ENCODE results near the gene PTCH2.
"Not testable (repeated sequence)": the region's sequence is repeated elsewhere in the genome, so short reads cannot be mapped to it uniquely, and the experiment has no call there.

Gene PTCH2

DNA sequence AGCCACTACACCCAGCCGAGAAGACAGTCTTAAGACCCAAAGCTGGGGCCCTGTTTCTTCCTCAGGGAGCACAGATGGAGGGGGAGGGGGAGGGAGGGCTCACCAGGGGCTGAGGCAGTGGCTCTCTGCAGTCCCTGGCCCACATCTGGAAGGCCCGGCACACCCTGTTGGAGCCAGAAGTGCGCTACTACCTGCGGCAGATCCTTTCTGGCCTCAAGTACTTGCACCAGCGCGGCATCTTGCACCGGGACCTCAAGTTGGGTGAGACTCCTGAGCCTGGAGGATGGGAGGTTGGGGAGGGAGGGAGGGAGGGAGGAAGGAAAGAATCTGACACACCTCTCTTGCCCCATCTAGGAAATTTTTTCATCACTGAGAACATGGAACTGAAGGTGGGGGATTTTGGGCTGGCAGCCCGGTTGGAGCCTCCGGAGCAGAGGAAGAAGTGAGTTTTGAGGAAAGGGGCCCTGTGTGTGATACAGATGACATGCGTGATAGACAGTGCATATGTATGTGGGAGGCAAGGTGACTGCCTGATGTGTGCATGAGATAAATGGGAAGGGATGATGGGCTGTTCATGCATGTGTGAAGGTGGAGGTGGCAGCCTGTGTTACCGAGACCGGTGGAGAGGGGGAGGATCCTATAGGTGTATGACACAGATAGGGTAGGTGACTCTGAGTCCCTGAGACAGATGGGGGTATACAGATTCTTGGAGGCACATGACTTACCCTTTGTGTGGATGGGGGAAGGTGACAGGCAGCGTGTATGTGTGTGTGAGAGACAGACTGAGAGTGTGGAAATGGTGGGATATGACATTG lies 41.4 kb downstream of the PTCH2 start:
- peak; percentile 41 to 59 for DNase-seq

DNA sequence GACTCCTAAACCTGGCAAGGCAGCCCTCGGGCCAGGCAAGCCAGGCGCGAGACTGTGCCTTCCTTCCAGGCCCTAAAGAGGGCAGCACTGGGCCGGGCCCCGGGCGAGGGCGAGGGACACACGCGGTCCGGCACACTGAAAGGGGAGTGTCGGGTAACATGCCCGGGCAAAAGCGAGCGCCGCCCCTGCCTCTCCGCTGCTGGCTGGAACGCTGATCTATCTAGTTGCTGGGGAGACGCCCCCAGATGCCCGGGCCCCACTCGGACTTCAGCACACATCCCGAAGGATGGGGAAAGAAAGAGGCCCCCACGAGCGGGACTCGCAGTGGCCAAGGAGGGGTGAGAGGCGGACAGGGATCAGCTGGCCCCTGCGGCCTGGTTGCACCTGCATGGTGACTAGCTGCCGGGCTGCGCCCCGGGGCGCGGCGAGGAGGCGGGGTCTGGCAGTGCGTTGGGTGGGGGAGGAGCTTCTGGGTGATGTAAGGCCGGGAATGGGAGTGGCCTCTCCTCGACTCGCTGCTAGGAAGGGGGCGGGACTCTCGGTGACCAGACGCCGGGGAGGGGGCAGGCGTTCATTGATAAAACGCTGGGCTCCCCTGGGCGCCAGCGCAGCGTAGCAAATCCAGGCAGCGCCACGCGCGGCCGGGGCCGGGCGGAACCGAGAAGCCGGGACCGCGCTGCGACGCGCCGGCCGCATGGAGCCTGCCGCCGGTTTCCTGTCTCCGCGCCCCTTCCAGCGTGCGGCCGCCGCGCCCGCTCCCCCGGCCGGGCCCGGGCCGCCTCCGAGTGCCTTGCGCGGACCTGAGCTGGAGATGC lies 43.1 kb downstream of the PTCH2 start, which contains the start of gene PLK3:
Gene PLK3, plus strand, starts transcription at position 608 of the 815 bp plus-strand sequence. Its CDS starts 87 bp downstream, at position 695.
- peak; percentile 99 for DNase-seq

DNA sequence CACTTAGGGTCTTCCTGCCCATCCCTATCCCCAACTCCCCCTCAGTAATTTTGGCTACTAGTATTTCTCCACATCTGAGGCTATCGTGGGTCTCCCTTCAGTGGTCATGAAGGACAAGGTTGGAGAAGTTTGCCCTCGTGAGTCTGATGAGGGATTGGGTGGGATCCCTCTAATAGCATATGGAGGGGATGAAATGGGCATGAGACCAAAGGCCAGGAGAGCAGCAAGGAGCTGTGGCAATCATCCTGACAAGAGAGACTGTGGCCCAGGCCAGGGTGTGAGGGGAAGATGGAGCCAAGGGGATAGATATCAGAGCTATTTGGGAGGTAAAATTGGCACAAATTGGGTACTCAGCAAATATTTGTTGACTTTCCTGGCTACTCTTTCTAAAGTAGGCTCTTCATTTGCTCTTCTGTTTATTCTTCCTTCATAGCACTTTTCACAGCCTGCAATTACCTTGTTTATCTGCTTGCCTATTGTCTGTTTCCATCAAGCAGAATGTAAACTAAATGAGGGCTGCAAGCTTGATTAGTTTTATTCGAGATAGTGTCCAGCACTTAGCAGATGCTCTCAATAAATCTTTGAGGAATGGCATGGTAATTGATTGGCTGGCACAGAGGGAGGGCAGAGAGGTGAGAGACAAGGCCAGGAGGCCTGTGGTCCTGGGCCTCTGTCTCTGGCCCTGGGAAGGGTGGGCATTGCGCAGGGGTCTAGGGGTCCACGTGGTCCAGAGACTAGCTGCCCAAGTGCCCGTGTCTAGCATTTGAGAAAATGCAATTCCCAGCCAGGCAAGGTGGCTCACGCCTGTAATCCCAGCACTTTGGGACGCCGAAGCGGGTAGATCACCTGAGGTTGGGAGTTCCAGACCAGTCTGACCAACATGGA lies 44.3 kb downstream of the PTCH2 start:
- DNase-seq, result no peak

DNA sequence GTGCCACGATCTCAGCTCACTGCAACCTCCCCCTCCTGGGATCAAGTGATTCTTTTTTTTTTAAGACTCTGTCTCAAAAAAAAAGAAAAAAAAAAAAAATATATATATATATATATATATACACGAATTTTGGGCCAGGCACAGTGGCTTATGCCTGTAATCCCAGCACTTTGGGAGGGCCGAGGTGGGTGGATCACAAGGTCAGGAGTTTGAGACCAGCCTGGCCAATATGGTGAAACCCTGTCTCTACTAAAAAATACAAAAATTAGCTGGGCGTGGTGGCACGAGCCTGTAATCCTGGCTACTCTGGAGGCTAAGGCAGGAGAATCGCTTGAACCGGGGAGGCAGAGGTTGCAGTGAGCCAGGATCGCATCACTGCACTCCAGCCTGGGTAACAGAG lies 45.2 kb downstream of the PTCH2 start:
- DNase-seq, result not testable (repeated sequence)

- no peak for DNase-seq
These were observed 50.1 kb downstream of the PTCH2 start for GRCh38 chr1:44792736-44793502.

- no peak for DNase-seq
These were observed 51.9 kb downstream of the PTCH2 start for GRCh38 chr1:44790968-44791801.

- no peak for DNase-seq
These were observed 54.8 kb downstream of the PTCH2 start, which contains the start of gene BEST4 for GRCh38 chr1:44788120-44788860. BEST4 (minus strand) TSS chr1:44788170; CDS start chr1:44787705, 465 bp downstream.

GRCh38 chr1:44787506-44787905 lies 55.5 kb downstream of the PTCH2 start:
- DNase-seq, result no peak

GRCh38 chr1:44786841-44787426 lies 56.1 kb downstream of the PTCH2 start:
- no peak for DNase-seq

GRCh38 chr1:44786138-44786840 lies 56.8 kb downstream of the PTCH2 start:
- DNase-seq, result peak; percentile 73 to 79

GRCh38 chr1:44785501-44786137 lies 57.4 kb downstream of the PTCH2 start:
- no peak for DNase-seq

GRCh38 chr1:44785029-44785380 lies 58.0 kb downstream of the PTCH2 start:
- no peak for DNase-seq

GRCh38 chr1:44784094-44785028 lies 58.7 kb downstream of the PTCH2 start:
- DNase-seq, result peak; percentile 11 to 43

DNA sequence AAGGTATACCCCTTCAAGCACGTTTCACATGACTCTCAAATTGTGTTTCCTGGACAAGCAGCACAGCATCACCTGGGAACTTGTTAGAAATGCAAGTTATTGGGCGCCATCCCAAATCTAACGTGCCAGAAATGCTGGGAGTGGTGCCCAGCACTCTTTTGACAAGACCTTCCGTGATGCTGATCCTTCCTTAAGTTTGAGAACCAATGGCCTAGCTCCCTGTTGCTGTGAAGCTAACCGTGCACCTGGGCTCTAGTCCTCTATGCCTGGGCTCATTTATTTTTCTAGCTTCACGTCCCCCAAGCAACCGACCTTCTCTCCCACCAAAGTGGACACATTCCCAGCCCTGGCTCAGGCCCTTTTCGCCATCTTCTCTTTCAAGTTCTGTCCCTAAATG lies 59.4 kb downstream of the PTCH2 start:
- no peak for DNase-seq

- DNase-seq, result no peak
These were observed 62.4 kb downstream of the PTCH2 start for GRCh38 chr1:44780583-44781121.

GRCh38 chr1:44778705-44779576 lies 64.1 kb downstream of the PTCH2 start:
- DNase-seq, result no peak
